GM19238 (cell line): Measurements from ENCODE around the gene NAGLU.
A peak's percentile ranks its signal among the peaks of the same experiment; 100 is the strongest.
"Not testable (repeated sequence)": the region's sequence is repeated elsewhere in the genome, so short reads cannot be mapped to it uniquely, and the experiment has no call there.

Experiments
- DNase-seq: peaks from one replicate; pipeline ENCODE4 v3.0.0; 2011; ENCODE audit warnings: low spot score; ENCODE audit not compliant: insufficient read length

Gene NAGLU

GRCh38 chr17:42521036-42521435 is 15.0 kb upstream of the NAGLU start:
- no peak for DNase-seq

- DNase-seq = no peak
Observed at GRCh38 chr17:42521666-42522262, 14.3 kb upstream of the NAGLU start.

GRCh38 chr17:42522263-42522790 is 13.7 kb upstream of the NAGLU start:
- DNase-seq = no peak

- no peak for DNase-seq
Observed at GRCh38 chr17:42522798-42523278, 13.2 kb upstream of the NAGLU start.

- DNase-seq = no peak
Observed at GRCh38 chr17:42525221-42525620, 10.8 kb upstream of the NAGLU start.

GRCh38 chr17:42526031-42526444 is 10.0 kb upstream of the NAGLU start:
- no peak for DNase-seq

- no peak for DNase-seq
Observed at GRCh38 chr17:42527932-42528331, 8.1 kb upstream of the NAGLU start.

- no peak for DNase-seq
Observed at GRCh38 chr17:42529061-42529460, 7.0 kb upstream of the NAGLU start.

- DNase-seq = no peak
Observed at GRCh38 chr17:42530952-42531454, 5.0 kb upstream of the NAGLU start.

GRCh38 chr17:42531455-42532354 is 4.3 kb upstream of the NAGLU start:
- DNase-seq = peak; percentile 36

- DNase-seq = no peak
Observed at GRCh38 chr17:42535155-42536047, 640 bp upstream of the NAGLU start.

GRCh38 chr17:42536372-42537155 is 523 bp downstream of the NAGLU start:
- DNase-seq = peak; percentile 96

- DNase-seq = no peak
Observed at GRCh38 chr17:42537156-42537805, 1.2 kb downstream of the NAGLU start.

GRCh38 chr17:42537826-42538451 is 1.9 kb downstream of the NAGLU start:
- no peak for DNase-seq

- no peak for DNase-seq
Observed at GRCh38 chr17:42538482-42538881, 2.4 kb downstream of the NAGLU start.

GRCh38 chr17:42540558-42540957 is 4.5 kb downstream of the NAGLU start:
- DNase-seq = not testable (repeated sequence)

- DNase-seq = no peak
Observed at GRCh38 chr17:42541041-42541833, 5.2 kb downstream of the NAGLU start.
